GM12878 (cell line): ENCODE results near the gene ANO3. TPM values are rescaled to one million over a fixed set of nuclear protein-coding genes. Genes with fewer than 3 reads are reported as not detected.

Experiments
- ATAC-seq: fragments of 200-7000 bp; cut with Tn5 transposase; 3 replicates; pipeline ENCODE4 v1.9.1; 2020; ENCODE audit warnings: mild to moderate bottlenecking, moderate library complexity
- BruUV-seq: library from RNA; stranded (reverse); fragments of 400-500 nt; replicated peaks from 2 replicates; lab custom pipeline; 2021; lab: Mats Ljungman, UMichigan
- CTCF ChIA-PET: fragments of 300-600 bp; sonication (Branson Sonifier 250); formaldehyde crosslinking; extraction: SDS; loops from one replicate; lab custom pipeline; 2021; ENCODE audit warnings: inconsistent platforms; lab: Yijun Ruan, JAX
- POLR2A ChIA-PET: fragments of 350-600 bp; formaldehyde crosslinking; extraction: SDS; loops from one replicate; lab custom pipeline; 2021; ENCODE audit warnings: inconsistent platforms; lab: Charles Lee
- RAD21 ChIA-PET: fragments of 300-600 bp; sonication (Branson Sonifier 250); formaldehyde crosslinking; loops from one replicate; lab custom pipeline; 2023; ENCODE audit warnings: antibody characterized with exemption; ENCODE audit not compliant: unreplicated experiment; lab: Charles Lee
- SMC1A ChIA-PET: fragments of 300-600 bp; sonication (Branson Sonifier 250); formaldehyde crosslinking; loops from one replicate; lab custom pipeline; 2023; ENCODE audit not compliant: unreplicated experiment, uncharacterized antibody; lab: Charles Lee
- DNase-seq: peaks from one replicate; pipeline ENCODE4 v3.0.0-alpha.2; 2011; ENCODE audit warnings: low read depth, low spot score
- FAIRE-seq: peaks from 3 replicates; lab custom pipeline; 2011; peaks lifted over from hg19 to GRCh38; lab: Jason Lieb, UNC
- H2AFZ ChIP-seq: 2 replicates; pipeline ENCODE4 v1.6.0; 2011; ENCODE audit warnings: low read depth, low read length, control low read depth; ENCODE audit not compliant: control insufficient read depth
- H3K27ac ChIP-seq: 2 replicates; pipeline ENCODE4 v1.5.1; 2011; ENCODE audit warnings: control low read depth; ENCODE audit not compliant: control insufficient read depth, insufficient read depth
- H3K27me3 ChIP-seq, 2 experiments: replicated peaks in 1 of 2; 2 replicates each; pipeline versions ENCODE4 v1.6.0 to v1.6.1; 2011; ENCODE audit warnings: low read length in 1 of 2; ENCODE audit not compliant: control insufficient read depth in 2 of 2, insufficient read depth in 2 of 2
- H3K36me3 ChIP-seq, 2 experiments: 2 replicates each; pipeline ENCODE4 v1.5.1; 2011; ENCODE audit warnings: low read length in 1 of 2; ENCODE audit not compliant: control insufficient read depth in 2 of 2, insufficient read depth in 2 of 2
- H3K4me1 ChIP-seq: 2 replicates; pipeline ENCODE4 v1.6.1; 2011; ENCODE audit warnings: mild to moderate bottlenecking, low read length, moderate library complexity, mixed read lengths; ENCODE audit not compliant: control insufficient read depth, insufficient read depth
- H3K4me2 ChIP-seq: 2 replicates; pipeline ENCODE4 v1.6.0; 2011; ENCODE audit warnings: control low read depth; ENCODE audit not compliant: control insufficient read depth, insufficient read depth
- H3K4me3 ChIP-seq: fragments of 200-600 bp; sonication (generic); 2 replicates; pipeline ENCODE4 v1.5.1; 2016
- H3K79me2 ChIP-seq: 2 replicates; pipeline ENCODE4 v1.6.0; 2011; ENCODE audit warnings: low read length; ENCODE audit not compliant: control insufficient read depth, insufficient read depth
- H3K9ac ChIP-seq: 2 replicates; pipeline ENCODE4 v1.8.0; 2011; ENCODE audit warnings: low read length, control low read depth, mixed read lengths; ENCODE audit not compliant: control insufficient read depth, insufficient read depth
- H3K9me3 ChIP-seq: replicated peaks from 3 replicates; pipeline ENCODE4 v1.5.1; 2011; ENCODE audit warnings: mild to moderate bottlenecking, low read length; ENCODE audit not compliant: control insufficient read depth, insufficient read depth
- H4K20me1 ChIP-seq: 2 replicates; pipeline ENCODE4 v1.6.0; 2011; ENCODE audit not compliant: control insufficient read depth, insufficient read depth
- BHLHE40 ChIP-seq, 2 experiments: fragments of 450-650 bp in 1 of 2; IDR thresholded peaks; 2 replicates each; pipeline ENCODE4 v1.6.1; 2011 to 2017; ENCODE audit warnings: low read depth in 2 of 2, borderline replicate concordance in 1 of 2, improper control_type of control experiment in 1 of 2, low read length in 1 of 2, mild to moderate bottlenecking in 1 of 2
- HSF1 ChIP-seq: fragments of 150-350 bp; IDR thresholded peaks from 2 replicates; pipeline ENCODE4 v1.6.1; 2014; ENCODE audit warnings: mild to moderate bottlenecking, low read depth, low read length
- JUND ChIP-seq: IDR thresholded peaks from 2 replicates; pipeline ENCODE4 v1.6.1; 2012; ENCODE audit warnings: low read depth, mild to moderate bottlenecking, low read length, improper control_type of control experiment, moderate library complexity
- NR2C2 ChIP-seq: IDR thresholded peaks from 2 replicates; pipeline ENCODE4 v1.6.1; 2011; ENCODE audit warnings: borderline replicate concordance, low read depth; ENCODE audit not compliant: control insufficient read depth, insufficient read length
- NRF1 ChIP-seq: conservative IDR thresholded peaks from 2 replicates; pipeline ENCODE4 v1.6.1; 2011; ENCODE audit warnings: mild to moderate bottlenecking, low read depth, low read length, improper control_type of control experiment
- PAX5 ChIP-seq: IDR thresholded peaks from 2 replicates; pipeline ENCODE4 v1.6.1; 2011; ENCODE audit warnings: low read depth, low read length, borderline replicate concordance
- RELB ChIP-seq: fragments of 450-650 bp; IDR thresholded peaks from 2 replicates; pipeline ENCODE4 v1.6.1; 2017; ENCODE audit warnings: low read depth, mild to moderate bottlenecking, moderate library complexity
- SKIL ChIP-seq: fragments of 450-650 bp; IDR thresholded peaks from 2 replicates; pipeline ENCODE4 v1.6.1; 2017; ENCODE audit warnings: mild to moderate bottlenecking, low read depth, inconsistent platforms; ENCODE audit not compliant: poor library complexity, severe bottlenecking
- TCF3 ChIP-seq: IDR thresholded peaks from 2 replicates; pipeline ENCODE4 v1.6.1; 2012; ENCODE audit warnings: low read depth, mild to moderate bottlenecking, low read length, borderline replicate concordance; ENCODE audit not compliant: insufficient read depth
- ZBTB40 ChIP-seq: fragments of 450-650 bp; IDR thresholded peaks from 2 replicates; pipeline ENCODE4 v1.6.1; 2016; ENCODE audit warnings: mild to moderate bottlenecking, moderate library complexity, borderline replicate concordance
- WGBS: methylation state at CpG from one replicate; pipeline ENCODE4 v1.1.6; 2016; ENCODE audit warnings: low lambda C conversion rate; ENCODE audit not compliant: insufficient replicate concordance, insufficient coverage; ENCODE audit errors: missing lambda C conversion rate; 5-methylcytosine and 5-hydroxymethylcytosine counted together
- in situ Hi-C: fragments of 300-500 bp; cut with MboI; formaldehyde crosslinking; loops from 9 replicates; pipeline ENCODE4 v1.14.3; 2018; ENCODE audit warnings: mixed read lengths
- intact Hi-C: fragments of 100-400 bp; cut with micrococcal nuclease; formaldehyde crosslinking; loops from one replicate; pipeline ENCODE4 v1.14.2; 2022; ENCODE audit not compliant: unreplicated experiment
- polyA plus RNA-seq, 11 experiments: library from polyadenylated mRNA; depleted of rRNA in 4 of 11; unstranded in 6 of 11; stranded (reverse) in 5 of 11; fragments of >200 nt; fragmentation: Nextera tagmentation in 4 of 11; fragmentation: Illumina TruSeq in 1 of 11; extraction: Ambion mirVana in 4 of 11; extraction: Trizol in 1 of 11; gene quantifications; 1 replicate in 1 of 11; 2 replicates in 10 of 11; pipeline versions ENCODE4 v1.2.1 to v1.2.3, GENCODE V29; 2011 to 2016; ENCODE audit warnings: inconsistent platforms in 2 of 11, missing spikeins in 2 of 11, low read depth in 1 of 11
- total RNA-seq, 4 experiments: library from RNA; depleted of rRNA in 3 of 4; stranded (reverse); fragments of >200 nt in 3 of 4; fragmentation: Illumina TruSeq in 1 of 4; extraction: Trizol in 1 of 4; gene quantifications; 2 replicates each; pipeline versions ENCODE4 v1.2.1 to v1.2.3, GENCODE V29; 2013 to 2021

The ANO3 gene
- total and polyA plus RNA-seq, 10 of the 15 experiments (the other 5 are each of a cell fraction or from before 2014, with no cell fraction given) = 0.13 to 5.9 (median 0.44) TPM

GRCh38 chr11:26507229-26507628, 175.3 kb downstream of the ANO3 start:
- DNase-seq (no peak), FAIRE-seq (no peak), ATAC-seq (no peak)
- Histone ChIP-seq H4K20me1 (no peaks in the 10 kb centered on the region; the same call in 1 of the 2 replicates), H3K36me3 (no peaks in the 10 kb centered on the region), H2AFZ (no peak overlapping the region), H3K27ac (no peak overlapping the region), H3K9ac (no peak overlapping the region), H3K79me2 (no peaks in the 10 kb centered on the region), H3K4me3 (no peak overlapping the region), H3K9me3 (no peaks in the 10 kb centered on the region), H3K4me1 (no peaks in the 10 kb centered on the region), H3K4me2 (no peak overlapping the region), H3K27me3 (no peaks in the 10 kb centered on the region; a peak in 1 of 4 replicates)
- ChIA-PET CTCF (interaction anchor here (1.1 to 1.2 kb wide), 2 partner anchors 9 to 69 kb away, joined by 3 read pairs; no protein-coding TSS in a partner anchor), RAD21 (no interaction called here), SMC1A (interaction anchor here (0.8 to 1.2 kb wide), 3 partner anchors 14 to 92 kb away, joined by 3 read pairs; no protein-coding TSS in a partner anchor), POLR2A (no interaction called here)
- WGBS = 0% methylated on average over 1 of the region's 1 CpG
- intact Hi-C loops = no loop called here
- TF ChIP-seq SKIL (no peak), NRF1 (no peak), TCF3 (no peak), NR2C2 (no peak), HSF1 (no peak), RELB (no peak), PAX5 (no peak), ZBTB40 (no peak), JUND (no peak), BHLHE40 (IDR thresholded peaks at IDR 0.05; ENCODE audit: borderline replicate concordance in 1 of 2, low read depth in 2 of 2, low read length in 1 of 2) (no peak)
- BruUV-seq = no TSS peak
- in situ Hi-C loops = no loop called here
